ENCODE data around the gene C1S. TPM values are rescaled to one million over a fixed set of nuclear protein-coding genes. Genes with fewer than 3 reads are reported as not detected.

C1S gene
- total and polyA plus RNA-seq, 2 of the 4 experiments (the other 2 are of a cell fraction) = 49.6 to 85.4 TPM

GRCh38 chr12:7117670-7118069, 57.2 kb downstream of the C1S start:
- Histone ChIP-seq H3K4me1 (ENCODE audit: control insufficient read depth, insufficient read depth, low read length) (no peaks in the 10 kb centered on the region; the same call in 1 of the 2 replicates), H2BK5ac (ENCODE audit: low read depth, low read length, poor library complexity, severe bottlenecking) (no peak overlapping the region), H3K23ac (ENCODE audit: low read depth, low read length) (no peak overlapping the region), H3K79me1 (ENCODE audit: low read depth in 1 of 2, low read length in 2 of 2) (0 out of 4 replicates have a peak, but pooled peaks cover 0 to 7% of the 10 kb centered on the region in 2 experiments), H2BK120ac (ENCODE audit: low read depth, low read length) (no peak overlapping the region), H3K14ac (replicated peaks; ENCODE audit: low read depth, low read length) (no peak overlapping the region), H4K8ac (ENCODE audit: low read depth in 2 of 2, low read length in 2 of 2) (no peak overlapping the region), H3K4me2 (ENCODE audit: low read depth, low read length) (no peak overlapping the region), H3K9me3 (ENCODE audit: control insufficient read depth, insufficient read depth, low read length) (no peaks in the 10 kb centered on the region), H3K4ac (ENCODE audit: low read depth, low read length) (no peak overlapping the region), H3K18ac (ENCODE audit: low read depth, low read length) (no peak overlapping the region), H4K20me1 (ENCODE audit: insufficient read depth, low read length) (no peaks in the 10 kb centered on the region), H3K27ac (ENCODE audit: insufficient read depth, low read length) (no peak overlapping the region), H3K36me3 (ENCODE audit: control insufficient read depth, insufficient read depth, low read length) (peaks cover 41% of the 10 kb centered on the region), H3K56ac (ENCODE audit: extremely low read depth, insufficient read depth, low read length) (no peak overlapping the region), H4K5ac (ENCODE audit: low read depth, low read length) (no peak overlapping the region), H3K27me3 (ENCODE audit: control insufficient read depth, insufficient read depth, low read length) (no peaks in the 10 kb centered on the region), H2AK5ac (ENCODE audit: low read depth, low read length) (no peak overlapping the region), H3K9ac (ENCODE audit: low read depth, low read length) (no peak overlapping the region), H3K4me3 (ENCODE audit: insufficient read depth, low read depth, low read length) (no peak overlapping the region), H2AK9ac (replicated peaks; ENCODE audit: low read depth, low read length, poor library complexity) (no peak overlapping the region), H4K91ac (ENCODE audit: insufficient read depth, low read depth, low read length) (no peak overlapping the region), H2AFZ (replicated peaks; ENCODE audit: low read length, poor library complexity) (no peak overlapping the region), H2BK20ac (ENCODE audit: low read depth, low read length) (no peak overlapping the region), H3K9me1 (ENCODE audit: insufficient read depth, low read length) (no peaks in the 10 kb centered on the region), H2BK15ac (ENCODE audit: low read depth, low read length) (no peak overlapping the region)
- ChIA-PET POLR2A (ENCODE audit: unreplicated experiment) (no interaction called here), CTCF (no interaction called here)
- no peak for ATAC-seq (ENCODE audit: low read depth)
- dilution Hi-C loops (cut with HindIII; ENCODE audit: low sequenced_read_pairs, unreplicated experiment) = no loop called here
- no peak for DNase-seq
- no TSS peak for BruUV-seq (replicated peaks)
- intact Hi-C loops (cut with micrococcal nuclease) = no loop called here
- WGBS, 2 experiments (ENCODE audit: extremely low coverage in 2 of 2, insufficient read length in 1 of 2) = 91% methylated on average over 1 of the region's 3 CpGs; no CpG with 5 or more reads in 1 of the 2 experiments
- TF ChIP-seq RAD21 (IDR thresholded peaks at IDR 0.05; ENCODE audit: low read length) = no peak
- no peak for TF ChIP-seq MAFK (IDR thresholded peaks at IDR 0.05; ENCODE audit: low read depth, low read length)
- TF ChIP-seq USF2 (IDR thresholded peaks at IDR 0.05; ENCODE audit: low read depth, low read length) = no peak
- TF ChIP-seq CHD1 (IDR thresholded peaks at IDR 0.05; ENCODE audit: low read depth, low read length) = no peak
- TF ChIP-seq CTCF (conservative IDR thresholded peaks at IDR 0.05; ENCODE audit: low read depth, low read length) = no peak
- TF ChIP-seq BHLHE40 (IDR thresholded peaks at IDR 0.05; ENCODE audit: low read depth, low read length) = no peak
- no peak for TF ChIP-seq NFE2L2 (IDR thresholded peaks at IDR 0.05; ENCODE audit: low read depth, low read length)
- no peak for TF ChIP-seq ELK1 (IDR thresholded peaks at IDR 0.05; ENCODE audit: borderline replicate concordance, low read depth, low read length)
- no peak for TF ChIP-seq POLR2A (IDR thresholded peaks at IDR 0.05; ENCODE audit: low read depth, low read length)
- no peak for TF ChIP-seq CEBPB (IDR thresholded peaks at IDR 0.05; ENCODE audit: low read depth, low read length)
- in situ Hi-C loops (cut with MboI; ENCODE audit: low sequenced_read_pairs) = loop anchor here (10.0 kb wide), 1 partner anchor 173 kb away; the partner anchor contains the start of genes C12orf57 and RNU7-1

Data from IMR-90 (cell line).